Transverse colon (tissue), 3 donors: ENCODE results near the gene SVBP.

Experiments
- CTCF ChIP-seq, 5 experiments: fragments of 200-600 bp in 3 of 5; fragments of 450-650 bp in 2 of 5; sonication (generic) in 3 of 5; IDR thresholded peaks; 1 replicate in 2 of 5; 2 replicates in 3 of 5; pipeline ENCODE4 v1.5.1; 2016 to 2017; ENCODE audit warnings: antibody characterized with exemption in 5 of 5, inconsistent platforms in 3 of 5, mild to moderate bottlenecking in 2 of 5, moderate library complexity in 1 of 5
- EP300 ChIP-seq: sonication (generic); formaldehyde crosslinking; IDR thresholded peaks from one replicate; pipeline ENCODE4 v1.6.1; 2017; ENCODE audit warnings: antibody characterized with exemption, low read depth

- TF ChIP-seq CTCF (IDR thresholded peaks at IDR 0.05) = no peak
- no peak for TF ChIP-seq EP300
Observed at GRCh38 chr1:42780176-42780575, 37.0 kb downstream of the SVBP start.
